GM18909 (cell line): ENCODE measurements around the gene PLEKHB2.
"Not testable (repeated sequence)": the region's sequence is repeated elsewhere in the genome, so short reads cannot be mapped to it uniquely, and the experiment has no call there.

Experiments used
- ATAC-seq: cut with Tn5 transposase; IDR thresholded peaks from one replicate; pipeline ENCODE4 v1.9.1; 2021; ENCODE audit warnings: mild to moderate bottlenecking; ENCODE audit not compliant: unreplicated experiment, poor library complexity

Gene PLEKHB2

GRCh38 chr2:131093696-131094462, 11.3 kb upstream of the PLEKHB2 start:
- ATAC-seq: peak; percentile 71

- ATAC-seq: no peak
Measured at GRCh38 chr2:131094463-131095281, 10.5 kb upstream of the PLEKHB2 start.

- no peak for ATAC-seq
Measured at GRCh38 chr2:131103165-131103564, 2.0 kb upstream of the PLEKHB2 start.

- peak; percentile 77 for ATAC-seq
Measured at GRCh38 chr2:131104487-131105155, 515 bp upstream of the PLEKHB2 start.

- ATAC-seq: peak; percentile 42
Measured at GRCh38 chr2:131105950-131106801, 1.0 kb downstream of the PLEKHB2 start.

DNA sequence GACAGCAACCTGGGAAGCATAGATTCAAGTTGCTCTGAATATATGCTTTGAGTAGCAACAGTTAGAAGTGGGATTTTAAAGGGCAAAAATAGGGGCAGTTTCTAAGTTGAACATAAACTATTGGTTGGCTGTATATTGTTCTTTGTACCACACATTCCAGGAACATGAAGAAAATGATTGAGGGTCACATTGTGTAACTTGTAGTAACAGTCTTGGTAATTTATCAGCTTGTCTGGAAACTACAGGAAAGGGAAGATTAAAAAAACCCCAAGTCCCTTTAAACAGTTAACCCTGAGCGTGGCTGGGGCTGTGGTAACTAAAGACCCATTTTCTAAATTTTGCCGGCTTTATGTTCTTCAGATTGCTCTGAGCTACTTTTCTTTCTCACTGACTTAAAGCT, 7.4 kb downstream of the PLEKHB2 start:
- no peak for ATAC-seq

- no peak for ATAC-seq
Measured at GRCh38 chr2:131113566-131114227, 8.6 kb downstream of the PLEKHB2 start.

DNA sequence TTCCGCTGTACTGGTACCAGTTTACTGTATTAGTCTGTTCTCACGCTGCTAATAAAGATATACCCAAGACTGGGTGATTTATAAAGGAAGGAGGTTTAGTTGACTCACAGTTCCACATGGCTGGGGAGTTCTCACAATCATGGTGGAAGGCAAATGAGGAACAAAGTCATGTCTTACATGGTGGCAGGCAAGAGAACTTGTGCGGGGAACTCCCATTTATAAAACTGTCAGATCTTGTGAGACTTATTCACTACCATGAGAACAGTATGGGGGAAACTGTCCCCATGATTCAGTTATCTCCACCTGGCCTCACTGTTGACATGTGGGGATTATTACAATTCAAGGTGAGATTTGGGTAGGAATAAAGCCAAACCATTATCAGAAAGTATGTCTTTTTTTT, 9.8 kb downstream of the PLEKHB2 start:
- ATAC-seq: not testable (repeated sequence)

GRCh38 chr2:131115752-131116151, 10.6 kb downstream of the PLEKHB2 start:
- ATAC-seq: no peak

GRCh38 chr2:131120815-131121317, 15.7 kb downstream of the PLEKHB2 start:
- no peak for ATAC-seq

- ATAC-seq: no peak
Measured at GRCh38 chr2:131121464-131121863, 16.3 kb downstream of the PLEKHB2 start.

- no peak for ATAC-seq
Measured at GRCh38 chr2:131122496-131122895, 17.4 kb downstream of the PLEKHB2 start.

- no peak for ATAC-seq
Measured at GRCh38 chr2:131123192-131123591, 18.1 kb downstream of the PLEKHB2 start.

- no peak for ATAC-seq
Measured at GRCh38 chr2:131125195-131125757, 20.1 kb downstream of the PLEKHB2 start.

DNA sequence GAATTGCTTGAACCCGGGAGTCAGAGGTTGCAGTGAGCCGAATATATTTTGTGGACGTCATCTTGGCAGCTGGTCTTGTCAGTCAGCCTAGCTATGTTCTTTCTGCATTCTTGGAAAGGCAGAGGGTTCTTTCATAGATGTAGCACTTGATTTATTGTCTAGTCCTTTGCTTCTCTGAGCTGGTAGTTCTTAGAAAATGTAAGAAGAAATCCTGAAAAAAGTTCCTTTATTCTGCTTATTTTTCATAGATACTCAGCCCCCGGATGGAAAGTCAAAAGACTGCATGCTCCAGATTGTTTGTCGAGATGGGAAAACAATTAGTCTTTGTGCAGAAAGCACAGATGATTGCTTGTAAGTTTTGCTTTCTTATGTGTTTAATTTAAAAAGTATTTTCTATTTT, 21.3 kb downstream of the PLEKHB2 start:
- no peak for ATAC-seq

GRCh38 chr2:131127076-131127475, 21.9 kb downstream of the PLEKHB2 start:
- ATAC-seq: no peak

DNA sequence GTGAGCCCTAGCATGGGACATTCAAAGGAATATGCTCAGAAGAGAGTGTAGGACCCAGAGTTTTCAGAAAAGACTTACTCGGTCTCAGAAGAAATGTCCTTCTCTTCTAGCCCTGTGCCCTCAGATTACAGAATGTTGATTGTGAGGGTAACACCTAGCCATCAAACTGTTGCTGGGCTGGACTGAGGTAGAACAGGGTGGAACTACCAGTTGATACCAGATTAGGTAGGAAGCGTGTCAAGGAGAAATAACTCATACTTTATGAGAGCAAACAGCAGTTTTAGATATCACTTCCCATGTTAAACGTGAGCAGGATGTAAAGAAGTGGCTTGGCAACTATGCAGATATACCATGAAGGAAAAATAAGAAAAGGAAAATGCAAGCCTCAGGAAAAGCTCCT, 22.8 kb downstream of the PLEKHB2 start:
- no peak for ATAC-seq

GRCh38 chr2:131130298-131130596, 25.1 kb downstream of the PLEKHB2 start:
- no peak for ATAC-seq

GRCh38 chr2:131132729-131133128, 27.6 kb downstream of the PLEKHB2 start:
- ATAC-seq: no peak
